Retinal pigment epithelial cell (primary cell): Measurements from ENCODE around the gene RBMY1A1.
"Not testable (repeated sequence)": the region's sequence is repeated elsewhere in the genome, so short reads cannot be mapped to it uniquely, and the experiment has no call there.

Source experiments
- DNase-seq: peaks from one replicate; pipeline ENCODE4 v3.0.0-alpha.2; 2010; ENCODE audit warnings: low read depth
- H3K4me3 ChIP-seq: 2 replicates; pipeline ENCODE4 v1.5.1; 2011; ENCODE audit warnings: mild to moderate bottlenecking, low read length, control low read depth, moderate library complexity
- CTCF ChIP-seq: conservative IDR thresholded peaks from 2 replicates; pipeline ENCODE4 v1.5.1; 2011; ENCODE audit warnings: low read depth, low read length, control low read depth, inconsistent platforms

Gene RBMY1A1

GRCh38 chrY:21534579-21534978 lies at the start of gene RBMY1A1:
TSS of gene RBMY1A1 (plus strand) at chrY:21534879. CDS start at chrY:21536892, 2,013 bp downstream.
- not testable (repeated sequence) for DNase-seq, H3K4me3 ChIP-seq

- not testable (repeated sequence) for H3K4me3 ChIP-seq
Measured at GRCh38 chrY:21511038-21511437, 23.6 kb upstream of the RBMY1A1 start, which contains the start of gene RBMY1B. TSS of gene RBMY1B (plus strand) at chrY:21511338. CDS start at chrY:21513351, 2,013 bp downstream.

GRCh38 chrY:21559316-21559984 lies 24.8 kb downstream of the RBMY1A1 start:
- not testable (repeated sequence) for H3K4me3 ChIP-seq, DNase-seq

More at GRCh38 chrY:21511038-21511437, 23.6 kb upstream of the RBMY1A1 start, which contains the start of gene RBMY1B:
- not testable (repeated sequence) for DNase-seq

GRCh38 chrY:21585449-21585848 lies 50.8 kb downstream of the RBMY1A1 start:
- DNase-seq = no peak
- no peak for TF ChIP-seq CTCF
- H3K4me3 ChIP-seq = no peak overlapping the region

GRCh38 chrY:21586454-21586853 lies 51.8 kb downstream of the RBMY1A1 start:
- DNase-seq = not testable (repeated sequence)

GRCh38 chrY:21592059-21592458 lies 57.4 kb downstream of the RBMY1A1 start:
- no peak overlapping the region for H3K4me3 ChIP-seq
- TF ChIP-seq CTCF = no peak
- DNase-seq = no peak

More at GRCh38 chrY:21586454-21586853, 51.8 kb downstream of the RBMY1A1 start:
- not testable (repeated sequence) for H3K4me3 ChIP-seq

- not testable (repeated sequence) for H3K4me3 ChIP-seq, DNase-seq
Measured at GRCh38 chrY:21596287-21596686, 61.6 kb downstream of the RBMY1A1 start.
